ENCODE measurements around the gene KIAA1755. TPM values are rescaled to one million over a fixed set of nuclear protein-coding genes. Genes with fewer than 3 reads are reported as not detected.

Gene KIAA1755
- total RNA-seq, 4 donors from 2014 or later, result 0.17 to 0.88 (median 0.46) TPM; not detected in 1

- 72 to 80% methylated on average over 1 of the region's 1 CpG for WGBS, 2 donors
- intact Hi-C loops (cut with DNase I; ENCODE audit: low total_unique reads), result no loop called here
- peak in 1 of 2 donors; percentile 43 for DNase-seq (ENCODE audit: low spot score in 2 of 2)
- no peak overlapping the region for H3K4me3 ChIP-seq (ENCODE audit: low read depth, poor library complexity, severe bottlenecking)
- no peak for TF ChIP-seq POLR2A (IDR thresholded peaks at IDR 0.05)
- no peak for TF ChIP-seq CTCF (IDR thresholded peaks at IDR 0.05)
Measured at GRCh38 chr20:38197619-38198018, 62.9 kb downstream of the KIAA1755 start.

- intact Hi-C loops (cut with DNase I; ENCODE audit: low total_unique reads), result no loop called here
- TF ChIP-seq POLR2A (IDR thresholded peaks at IDR 0.05) (no peak), CTCF (IDR thresholded peaks at IDR 0.05) (no peak)
- no peak overlapping the region for H3K4me3 ChIP-seq (ENCODE audit: low read depth, poor library complexity, severe bottlenecking)
- WGBS, 2 donors, result 84 to 89% methylated on average over 5 of the region's 5 CpGs
- peak in 1 of 2 donors; percentile 37 for DNase-seq (ENCODE audit: low spot score in 2 of 2)
Measured at GRCh38 chr20:38197217-38197616, 63.3 kb downstream of the KIAA1755 start.

- intact Hi-C loops (cut with DNase I; ENCODE audit: low total_unique reads), result no loop called here
- WGBS, 2 donors, result 53 to 65% methylated on average over 5 of the region's 5 CpGs
- no peak overlapping the region for H3K4me3 ChIP-seq (ENCODE audit: low read depth, poor library complexity, severe bottlenecking)
- TF ChIP-seq CTCF (IDR thresholded peaks at IDR 0.05), result no peak
- no peak for TF ChIP-seq POLR2A (IDR thresholded peaks at IDR 0.05)
- peak; percentile 34 to 76 for DNase-seq (ENCODE audit: low spot score in 2 of 2)
Measured at GRCh38 chr20:38196592-38196991, 63.9 kb downstream of the KIAA1755 start.

- WGBS, 2 donors, result 90 to 91% methylated on average over 4 of the region's 4 CpGs
- intact Hi-C loops (cut with DNase I; ENCODE audit: low total_unique reads), result no loop called here
- no peak overlapping the region for H3K4me3 ChIP-seq (ENCODE audit: low read depth, poor library complexity, severe bottlenecking)
- no peak for TF ChIP-seq POLR2A (IDR thresholded peaks at IDR 0.05)
- no peak for TF ChIP-seq CTCF (IDR thresholded peaks at IDR 0.05)
- DNase-seq (ENCODE audit: low spot score in 2 of 2), result no peak
Measured at GRCh38 chr20:38196076-38196475, 64.5 kb downstream of the KIAA1755 start.

- WGBS, 2 donors, result 50 to 58% methylated on average over 7 of the region's 7 CpGs
- no peak for TF ChIP-seq POLR2A (IDR thresholded peaks at IDR 0.05)
- no peak for TF ChIP-seq CTCF (IDR thresholded peaks at IDR 0.05)
- intact Hi-C loops (cut with DNase I; ENCODE audit: low total_unique reads), result no loop called here
- H3K4me3 ChIP-seq (ENCODE audit: low read depth, poor library complexity, severe bottlenecking), result no peak overlapping the region
- DNase-seq (ENCODE audit: low spot score in 2 of 2), result peak in 1 of 2 donors; percentile 54
Measured at GRCh38 chr20:38195521-38195920, 65.0 kb downstream of the KIAA1755 start.

GRCh38 chr20:38194971-38195504, 65.5 kb downstream of the KIAA1755 start:
- DNase-seq (ENCODE audit: low spot score in 2 of 2), result peak in 1 of 2 donors; percentile 60
- no peak overlapping the region for H3K4me3 ChIP-seq (ENCODE audit: low read depth, poor library complexity, severe bottlenecking)
- TF ChIP-seq CTCF (IDR thresholded peaks at IDR 0.05) (no peak), POLR2A (IDR thresholded peaks at IDR 0.05) (no peak)
- 84 to 90% methylated on average over 5 of the region's 5 CpGs for WGBS, 2 donors
- intact Hi-C loops (cut with DNase I; ENCODE audit: low total_unique reads), result no loop called here
